IPS DF 19.7 (cell line): ENCODE results near the gene FHOD3.

ENCODE experiments used
- DNase-seq: peaks from one replicate; pipeline ENCODE4 v3.0.0-alpha.2; 2013; ENCODE audit warnings: low read depth, low spot score

Gene FHOD3

GRCh38 chr18:36826556-36826955 lies 529.0 kb downstream of the FHOD3 start:
- no peak for DNase-seq

- no peak for DNase-seq
These were observed 530.7 kb downstream of the FHOD3 start for GRCh38 chr18:36828157-36828629.

GRCh38 chr18:36828630-36829361 lies 531.3 kb downstream of the FHOD3 start, which contains the start of the genes KIAA1328 and TPGS2:
KIAA1328 (plus strand) TSS chr18:36829127; CDS start chr18:36829139, 12 bp downstream.
TPGS2 (minus strand) TSS chr18:36829002; CDS start chr18:36828767, 235 bp downstream.
- no peak for DNase-seq
